A549 (cell line): Measurements from ENCODE around the gene TAB3.

Source experiments
- CEBPB ChIP-seq, 2 experiments: fragments of >200 bp in 1 of 2; sonication (Bioruptor Twin) in 1 of 2; formaldehyde crosslinking in 1 of 2; IDR thresholded peaks; 2 replicates each; pipeline ENCODE4 v1.6.1; 2012 to 2016
- CTCF ChIP-seq: fragments of >200 bp; sonication (Bioruptor Twin); formaldehyde crosslinking; IDR thresholded peaks from 3 replicates; pipeline ENCODE4 v1.5.1; 2016
- EP300 ChIP-seq, 2 experiments: fragments of >200 bp; sonication (Bioruptor Twin); formaldehyde crosslinking; IDR thresholded peaks; 2 replicates in 1 of 2; 3 replicates in 1 of 2; pipeline ENCODE4 v1.6.1; 2016 to 2017
- HOXB13 ChIP-seq: fragments of 250-450 bp; sonication (Bioruptor Pico); IDR thresholded peaks from 2 replicates; pipeline ENCODE4 v1.5.0; 2020; ENCODE audit warnings: low read depth, mild to moderate bottlenecking, moderate library complexity
- MYC ChIP-seq: IDR thresholded peaks from 2 replicates; pipeline ENCODE4 v1.6.1; 2012; ENCODE audit warnings: mild to moderate bottlenecking, inconsistent platforms, low read length, improper control_type of control experiment, borderline replicate concordance
- NFE2L2 ChIP-seq: fragments of 150-350 bp; conservative IDR thresholded peaks from 2 replicates; pipeline ENCODE4 v1.6.1; 2014; ENCODE audit warnings: low read length
- NR3C1 ChIP-seq: fragments of >200 bp; sonication (Bioruptor Twin); formaldehyde crosslinking; IDR thresholded peaks from 3 replicates; pipeline ENCODE4 v1.6.1; 2017
- POLR2A ChIP-seq: IDR thresholded peaks from 2 replicates; pipeline ENCODE4 v1.6.1; 2012; ENCODE audit warnings: mild to moderate bottlenecking, low read length
- RAD21 ChIP-seq, 2 experiments: fragments of >200 bp in 1 of 2; sonication (Bioruptor Twin) in 1 of 2; formaldehyde crosslinking in 1 of 2; IDR thresholded peaks in 1 of 2; conservative IDR thresholded peaks in 1 of 2; 2 replicates in 1 of 2; 3 replicates in 1 of 2; pipeline ENCODE4 v1.6.1; 2012 to 2018; ENCODE audit warnings: inconsistent platforms in 1 of 2
- RCOR1 ChIP-seq: fragments of 150-350 bp; IDR thresholded peaks from 2 replicates; pipeline ENCODE4 v1.6.1; 2014; ENCODE audit warnings: antibody characterized with exemption, low read length, low read depth
- ZFP36 ChIP-seq: fragments of 450-650 bp; IDR thresholded peaks from 2 replicates; pipeline ENCODE4 v1.6.1; 2014; ENCODE audit warnings: borderline replicate concordance; ENCODE audit not compliant: partially characterized antibody

GRCh38 chrX:30793767-30794103 is 95.3 kb downstream of the TAB3 start:
- no peak for TF ChIP-seq RAD21 (conservative IDR thresholded peaks at IDR 0.05 in 1 of 2, IDR thresholded peaks at IDR 0.05 in 1 of 2)
- TF ChIP-seq NR3C1 = no peak
- no peak for TF ChIP-seq POLR2A
- TF ChIP-seq NFE2L2 = no peak
- TF ChIP-seq ZFP36 = no peak
- no peak for TF ChIP-seq RCOR1
- TF ChIP-seq CEBPB (IDR thresholded peaks at IDR 0.05) = no peak
- TF ChIP-seq CTCF = no peak
- TF ChIP-seq MYC = no peak
- TF ChIP-seq EP300 (IDR thresholded peaks at IDR 0.05) = no peak
- TF ChIP-seq HOXB13 (CRISPR knock-in tag) = no peak
